ENCODE data around the gene RTN4RL1.

GRCh38 chr17:1963250-1963649 is 61.9 kb downstream of the RTN4RL1 start:
- TF ChIP-seq POLR2AphosphoS5 (IDR thresholded peaks at IDR 0.05): no peak
- TF ChIP-seq CTCF (IDR thresholded peaks at IDR 0.05): no peak
- TF ChIP-seq EP300 (IDR thresholded peaks at IDR 0.05): no peak

All from suprapubic skin (tissue), 4 donors.